Measurements from ENCODE around the gene NCK2. TPM values are rescaled to one million over a fixed set of nuclear protein-coding genes. Genes with fewer than 3 reads are reported as not detected.

NCK2 gene
- total RNA-seq, 4 donors from 2014 or later = 32.6 to 43.7 (median 38.7) TPM

GRCh38 chr2:105919191-105919811 is 174.6 kb downstream of the NCK2 start:
- ATAC-seq (ENCODE audit: low FRiP score) = no peak
- DNase-seq (ENCODE audit: low spot score) = no peak
- no peak for TF ChIP-seq CTCF (IDR thresholded peaks at IDR 0.05)

DNA sequence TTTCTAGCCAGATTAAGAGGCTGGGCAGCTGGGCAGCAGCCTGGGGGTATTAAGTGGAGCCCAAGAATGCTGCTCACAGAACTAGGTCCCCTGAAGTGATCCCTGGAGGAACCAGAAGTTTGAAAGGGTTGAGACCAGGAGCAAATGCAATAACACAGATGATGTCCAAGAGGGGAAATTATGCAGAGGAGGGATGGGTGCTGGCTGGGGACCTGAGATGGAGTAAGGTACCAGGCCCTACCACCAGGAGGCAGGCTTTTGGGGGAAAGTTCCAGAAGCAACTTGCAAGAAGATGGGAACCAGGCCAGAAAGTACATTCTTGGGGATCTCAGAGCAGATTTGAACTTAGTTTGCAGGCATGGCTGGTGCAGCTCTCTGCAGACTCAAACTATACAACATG is 175.1 kb downstream of the NCK2 start:
- TF ChIP-seq CTCF (IDR thresholded peaks at IDR 0.05) = no peak
- ATAC-seq (ENCODE audit: low FRiP score) (no peak), DNase-seq (ENCODE audit: low spot score) (no peak)

DNA sequence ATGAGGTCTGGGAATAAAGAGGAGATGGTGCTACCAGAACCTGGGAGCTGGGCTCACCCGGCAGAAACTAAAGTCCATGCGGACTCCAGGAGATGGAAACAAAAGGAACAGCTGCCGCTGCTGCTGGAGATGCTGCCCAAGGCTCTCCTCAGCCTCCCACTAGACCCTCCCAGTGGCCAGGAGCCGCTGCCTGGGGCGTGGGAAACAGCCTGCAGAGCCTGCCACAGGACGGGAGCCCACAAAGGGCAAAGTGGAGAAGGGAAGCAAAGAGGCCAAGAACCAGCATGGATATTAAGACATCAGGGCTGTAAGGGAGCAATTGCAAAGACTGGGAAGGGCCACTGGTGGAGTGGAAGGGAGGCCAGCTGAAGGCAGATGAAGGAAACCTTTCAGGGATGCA is 179.6 kb downstream of the NCK2 start:
- TF ChIP-seq CTCF (IDR thresholded peaks at IDR 0.05) = no peak
- no peak for ATAC-seq (ENCODE audit: low FRiP score)
- DNase-seq (ENCODE audit: low spot score) = no peak

- no peak for ATAC-seq (ENCODE audit: low FRiP score)
- TF ChIP-seq CTCF (IDR thresholded peaks at IDR 0.05) = no peak
- no peak for DNase-seq (ENCODE audit: low spot score)
Measured at GRCh38 chr2:105924932-105925331, 180.2 kb downstream of the NCK2 start.

DNA sequence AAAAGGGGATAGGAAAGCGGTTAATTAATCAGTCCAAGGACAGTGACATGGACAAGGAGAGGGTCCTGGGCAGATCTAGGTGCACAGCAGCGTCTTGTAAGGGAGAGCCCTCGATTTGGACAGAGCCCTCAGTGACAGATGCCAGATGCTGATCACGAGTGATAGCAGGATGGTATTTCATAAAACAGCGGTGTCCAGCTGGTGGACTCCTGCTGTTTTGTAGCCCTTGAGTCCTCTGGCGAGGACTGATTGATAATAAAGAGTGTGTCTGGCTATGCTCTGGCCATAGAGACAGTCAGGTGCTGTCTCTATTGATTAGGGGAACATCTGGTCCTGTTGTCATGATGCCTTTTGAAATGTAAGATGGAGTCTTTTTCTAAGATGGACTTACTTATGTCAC is 180.7 kb downstream of the NCK2 start:
- ATAC-seq (ENCODE audit: low FRiP score) (no peak), DNase-seq (ENCODE audit: low spot score) (no peak)
- TF ChIP-seq CTCF (IDR thresholded peaks at IDR 0.05) = no peak

- DNase-seq (ENCODE audit: low spot score) (no peak), ATAC-seq (ENCODE audit: low FRiP score) (no peak)
- TF ChIP-seq CTCF (IDR thresholded peaks at IDR 0.05) = no peak
Measured at GRCh38 chr2:105926960-105927678, 182.4 kb downstream of the NCK2 start.

GRCh38 chr2:105928086-105928485 is 183.4 kb downstream of the NCK2 start:
- no peak for TF ChIP-seq CTCF (IDR thresholded peaks at IDR 0.05)
- DNase-seq (ENCODE audit: low spot score) = no peak
- no peak for ATAC-seq (ENCODE audit: low FRiP score)
